Keratinocyte (primary cell): ENCODE measurements around the gene CASP4. TPM values are rescaled to one million over a fixed set of nuclear protein-coding genes. Genes with fewer than 3 reads are reported as not detected.

Experiments
- DNase-seq: peaks from one replicate; pipeline ENCODE4 v3.0.0-alpha.2; 2011; ENCODE audit warnings: low read depth, missing footprints, low spot score
- FAIRE-seq: peaks from 2 replicates; lab custom pipeline; 2011; peaks lifted over from hg19 to GRCh38; lab: Jason Lieb, UNC
- H2AFZ ChIP-seq: 2 replicates; pipeline ENCODE4 v1.6.0; 2012; ENCODE audit warnings: low read length, control low read depth, inconsistent platforms; ENCODE audit not compliant: control insufficient read depth
- H3K27ac ChIP-seq: 2 replicates; pipeline ENCODE4 v1.5.1; 2011; ENCODE audit warnings: low read length; ENCODE audit not compliant: control insufficient read depth, insufficient read depth
- H3K27me3 ChIP-seq: 3 replicates; pipeline ENCODE4 v1.6.0; 2011; ENCODE audit warnings: low read length; ENCODE audit not compliant: control insufficient read depth, insufficient read depth; ENCODE audit errors: extremely low read depth
- H3K36me3 ChIP-seq, 2 experiments: 2 replicates in 1 of 2; 3 replicates in 1 of 2; pipeline ENCODE4 v1.5.1; 2011; ENCODE audit warnings: low read length in 2 of 2, mild to moderate bottlenecking in 1 of 2; ENCODE audit not compliant: control insufficient read depth in 2 of 2, insufficient read depth in 2 of 2; ENCODE audit errors: extremely low read depth in 1 of 2
- H3K4me1 ChIP-seq: 3 replicates; pipeline ENCODE4 v1.5.1; 2011; ENCODE audit warnings: low read length; ENCODE audit not compliant: control insufficient read depth, insufficient read depth; ENCODE audit errors: extremely low read depth
- H3K4me2 ChIP-seq: 3 replicates; pipeline ENCODE4 v1.6.0; 2011; ENCODE audit warnings: low read depth, low read length; ENCODE audit not compliant: control insufficient read depth, insufficient read depth; ENCODE audit errors: extremely low read depth
- H3K4me3 ChIP-seq, 3 experiments: fragments of 200-600 bp in 1 of 3; sonication (generic) in 1 of 3; 2 replicates in 2 of 3; 3 replicates in 1 of 3; pipeline ENCODE4 v1.5.1; 2011 to 2016; ENCODE audit warnings: low read length in 3 of 3, mild to moderate bottlenecking in 3 of 3, control low read depth in 2 of 3, inconsistent platforms in 1 of 3, low read depth in 1 of 3, mixed read lengths in 1 of 3, mixed run types in 1 of 3, moderate library complexity in 1 of 3; ENCODE audit not compliant: control insufficient read depth in 2 of 3, insufficient read depth in 2 of 3; ENCODE audit errors: extremely low read depth in 1 of 3
- H3K79me2 ChIP-seq: 2 replicates; pipeline ENCODE4 v1.6.0; 2012; ENCODE audit warnings: low read length; ENCODE audit not compliant: control insufficient read depth, insufficient read depth
- H3K9ac ChIP-seq: 3 replicates; pipeline ENCODE4 v1.6.0; 2011; ENCODE audit warnings: low read length; ENCODE audit not compliant: control insufficient read depth, insufficient read depth; ENCODE audit errors: extremely low read depth
- H3K9me1 ChIP-seq: 3 replicates; pipeline ENCODE4 v1.6.0; 2011; ENCODE audit warnings: low read length; ENCODE audit not compliant: control insufficient read depth, insufficient read depth; ENCODE audit errors: extremely low read depth
- H3K9me3 ChIP-seq: 2 replicates; pipeline ENCODE4 v1.5.1; 2012; ENCODE audit warnings: low read depth, low read length; ENCODE audit not compliant: control insufficient read depth
- H4K20me1 ChIP-seq: 3 replicates; pipeline ENCODE4 v1.6.0; 2011; ENCODE audit warnings: low read length; ENCODE audit not compliant: control insufficient read depth, insufficient read depth; ENCODE audit errors: extremely low read depth
- CTCF ChIP-seq, 3 experiments: IDR thresholded peaks in 1 of 3; conservative IDR thresholded peaks in 1 of 3; optimal IDR thresholded peaks in 1 of 3; 2 replicates in 2 of 3; 3 replicates in 1 of 3; pipeline versions ENCODE3 to v1.5.1; 2011; ENCODE audit warnings: low read length in 3 of 3, mild to moderate bottlenecking in 3 of 3, moderate library complexity in 2 of 3, control low read depth in 1 of 3, inconsistent platforms in 1 of 3; ENCODE audit not compliant: insufficient read depth in 2 of 3; ENCODE audit errors: extremely low read depth in 1 of 3
- EZH2 ChIP-seq: IDR thresholded peaks from one replicate; pipeline ENCODE4 v1.6.1; 2012; ENCODE audit warnings: inconsistent platforms, mild to moderate bottlenecking, low read length, moderate library complexity
- dilution Hi-C: fragments of 300-500 bp; cut with MboI; formaldehyde crosslinking; loops from one replicate; pipeline ENCODE4 v1.7.0; 2020; ENCODE audit warnings: low sequenced_read_pairs; ENCODE audit not compliant: extremely low pct_ligation_motif_present
- polyA plus RNA-seq, 5 experiments: library from polyadenylated mRNA; depleted of rRNA in 3 of 5; stranded (reverse) in 3 of 5; stranded (forward) in 1 of 5; unstranded in 1 of 5; fragments of >200 nt; gene quantifications; 1 replicate in 1 of 5; 2 replicates in 3 of 5; 3 replicates in 1 of 5; pipeline versions ENCODE4 v1.2.1 to v1.2.3, GENCODE V29; 2011 to 2012; ENCODE audit warnings: missing spikeins in 2 of 5, low read depth in 1 of 5, low replicate concordance in 1 of 5

The CASP4 gene
- polyA plus RNA-seq, 1 donor (not counting 4 experiments of a cell fraction or from before 2014, with no cell fraction given), result 127 TPM

GRCh38 chr11:104907521-104908185, 60.7 kb downstream of the CASP4 start:
- no peaks in the 10 kb centered on the region for H4K20me1 ChIP-seq
- H3K4me3 ChIP-seq, result no peak overlapping the region
- no peak overlapping the region for H3K4me2 ChIP-seq
- no peak overlapping the region for H2AFZ ChIP-seq
- no peaks in the 10 kb centered on the region for H3K36me3 ChIP-seq
- no peaks in the 10 kb centered on the region for H3K9me1 ChIP-seq
- H3K79me2 ChIP-seq, result no peaks in the 10 kb centered on the region
- no peak for DNase-seq
- H3K27me3 ChIP-seq, result no peaks in the 10 kb centered on the region
- no peaks in the 10 kb centered on the region for H3K4me1 ChIP-seq
- FAIRE-seq, result no peak
- H3K27ac ChIP-seq, result no peak overlapping the region
- H3K9me3 ChIP-seq, result no peaks in the 10 kb centered on the region
- TF ChIP-seq CTCF (optimal IDR thresholded peaks at IDR 0.05 in 1 of 3, IDR thresholded peaks at IDR 0.05 in 1 of 3, conservative IDR thresholded peaks at IDR 0.05 in 1 of 3; ENCODE audit: extremely low read depth in 1 of 3, insufficient read depth in 2 of 3, low read length in 3 of 3), result no peak
- TF ChIP-seq EZH2, result no peak
- dilution Hi-C loops, result no loop called here
- no peak overlapping the region for H3K9ac ChIP-seq

GRCh38 chr11:104905271-104905670, 63.1 kb downstream of the CASP4 start:
- no peak overlapping the region for H3K4me2 ChIP-seq
- TF ChIP-seq EZH2, result no peak
- TF ChIP-seq CTCF (optimal IDR thresholded peaks at IDR 0.05 in 1 of 3, IDR thresholded peaks at IDR 0.05 in 1 of 3, conservative IDR thresholded peaks at IDR 0.05 in 1 of 3; ENCODE audit: extremely low read depth in 1 of 3, insufficient read depth in 2 of 3, low read length in 3 of 3), result peak in 2 of 3 experiments; percentile 4 to 28
- H3K4me1 ChIP-seq, result no peaks in the 10 kb centered on the region
- H4K20me1 ChIP-seq, result no peaks in the 10 kb centered on the region
- no peaks in the 10 kb centered on the region for H3K9me3 ChIP-seq
- H3K36me3 ChIP-seq, result no peaks in the 10 kb centered on the region
- no peak overlapping the region for H2AFZ ChIP-seq
- FAIRE-seq (no peak), DNase-seq (no peak)
- H3K79me2 ChIP-seq, result no peaks in the 10 kb centered on the region
- H3K27ac ChIP-seq, result no peak overlapping the region
- H3K9ac ChIP-seq, result no peak overlapping the region
- H3K9me1 ChIP-seq, result no peaks in the 10 kb centered on the region
- no peak overlapping the region for H3K4me3 ChIP-seq
- H3K27me3 ChIP-seq, result no peaks in the 10 kb centered on the region
- dilution Hi-C loops, result no loop called here
